ENCODE measurements around the gene DLG2.
"Not testable (repeated sequence)": the region's sequence is repeated elsewhere in the genome, so short reads cannot be mapped to it uniquely, and the experiment has no call there.

Gene DLG2

GRCh38 chr11:84899740-84900139 is 727.4 kb downstream of the DLG2 start:
- no peak for DNase-seq (ENCODE audit: low spot score)

- DNase-seq (ENCODE audit: low spot score) = no peak
Measured at GRCh38 chr11:84899134-84899533, 728.0 kb downstream of the DLG2 start.

- no peak for DNase-seq (ENCODE audit: low spot score)
Measured at GRCh38 chr11:84894666-84895065, 732.5 kb downstream of the DLG2 start.

- no peak for DNase-seq (ENCODE audit: low spot score)
Measured at GRCh38 chr11:84890676-84891075, 736.5 kb downstream of the DLG2 start.

- no peak for DNase-seq (ENCODE audit: low spot score)
Measured at GRCh38 chr11:84889556-84889955, 737.6 kb downstream of the DLG2 start.

- DNase-seq (ENCODE audit: low spot score) = no peak
Measured at GRCh38 chr11:84887055-84887629, 740.0 kb downstream of the DLG2 start.

- peak; percentile 30 for DNase-seq (ENCODE audit: low spot score)
Measured at GRCh38 chr11:84886344-84886743, 740.8 kb downstream of the DLG2 start.

GRCh38 chr11:84884836-84885235 is 742.3 kb downstream of the DLG2 start:
- no peak for DNase-seq (ENCODE audit: low spot score)

GRCh38 chr11:84882056-84882455 is 745.1 kb downstream of the DLG2 start:
- DNase-seq (ENCODE audit: low spot score) = no peak

GRCh38 chr11:84871116-84871515 is 756.0 kb downstream of the DLG2 start:
- DNase-seq (ENCODE audit: low spot score) = no peak

- DNase-seq (ENCODE audit: low spot score) = no peak
Measured at GRCh38 chr11:84870486-84870885, 756.7 kb downstream of the DLG2 start.

GRCh38 chr11:84866922-84867321 is 760.2 kb downstream of the DLG2 start:
- no peak for DNase-seq (ENCODE audit: low spot score)

GRCh38 chr11:84865791-84866535 is 761.2 kb downstream of the DLG2 start:
- peak; percentile 3 for DNase-seq (ENCODE audit: low spot score)

- DNase-seq (ENCODE audit: low spot score) = peak; percentile 7
Measured at GRCh38 chr11:84865257-84865656, 761.9 kb downstream of the DLG2 start.

GRCh38 chr11:84857746-84858145 is 769.4 kb downstream of the DLG2 start:
- DNase-seq (ENCODE audit: low spot score) = peak; percentile 4

- peak; percentile 46 for DNase-seq (ENCODE audit: low spot score)
Measured at GRCh38 chr11:84855508-84856245, 771.5 kb downstream of the DLG2 start.

- DNase-seq (ENCODE audit: low spot score) = no peak
Measured at GRCh38 chr11:84854498-84854880, 772.7 kb downstream of the DLG2 start.

GRCh38 chr11:84853841-84854497 is 773.2 kb downstream of the DLG2 start:
- DNase-seq (ENCODE audit: low spot score) = no peak

- DNase-seq (ENCODE audit: low spot score) = no peak
Measured at GRCh38 chr11:84847842-84848241, 779.3 kb downstream of the DLG2 start.

GRCh38 chr11:84840201-84840600 is 786.9 kb downstream of the DLG2 start:
- not testable (repeated sequence) for DNase-seq (ENCODE audit: low spot score)

GRCh38 chr11:84837402-84838069 is 789.6 kb downstream of the DLG2 start:
- no peak for DNase-seq (ENCODE audit: low spot score)

- no peak for DNase-seq (ENCODE audit: low spot score)
Measured at GRCh38 chr11:84836371-84836770, 790.8 kb downstream of the DLG2 start.
